HG02759 (cell line): ENCODE measurements around the gene SLC1A5.
"Not testable (repeated sequence)": the region's sequence is repeated elsewhere in the genome, so short reads cannot be mapped to it uniquely, and the experiment has no call there.

ENCODE experiments used
- ATAC-seq: cut with Tn5 transposase; IDR thresholded peaks from one replicate; pipeline ENCODE4 v1.9.1; 2021; ENCODE audit warnings: mild to moderate bottlenecking, moderate library complexity; ENCODE audit not compliant: unreplicated experiment

SLC1A5 gene

DNA sequence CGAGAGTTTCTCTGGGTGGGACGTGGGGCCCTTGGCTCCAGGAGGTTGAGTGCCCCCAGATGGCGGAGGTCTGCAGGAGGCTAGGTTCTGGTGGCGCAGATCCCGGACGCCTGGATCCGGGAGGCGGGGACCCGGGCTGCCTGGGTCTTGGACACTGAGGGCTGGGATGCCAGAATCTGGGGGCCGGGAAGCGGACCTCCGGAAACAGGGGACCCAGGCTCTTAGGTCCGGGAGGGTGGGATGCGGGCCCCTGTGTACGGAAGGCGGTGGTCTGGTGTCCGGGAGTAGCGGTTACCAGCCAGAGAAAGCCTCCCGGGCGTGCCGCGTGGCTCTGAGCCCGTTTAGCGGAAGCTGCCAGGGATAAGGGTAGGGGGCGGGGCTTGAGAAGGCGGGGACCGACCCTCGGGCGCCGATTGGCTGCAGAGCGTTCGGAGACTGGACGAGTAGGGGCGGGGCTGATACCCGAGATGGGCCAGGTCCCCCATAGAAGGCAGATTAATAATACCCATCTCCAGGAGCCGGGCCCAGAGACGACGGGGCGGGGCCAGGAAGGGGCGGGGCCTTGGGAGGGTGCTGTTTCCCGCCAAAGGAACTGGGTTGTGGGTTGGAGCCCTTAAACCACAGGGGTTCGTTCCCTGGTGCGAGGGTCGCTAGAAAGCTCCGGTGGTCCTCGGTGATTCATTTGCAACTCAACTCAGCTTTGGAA lies at the start of gene SLC1A5:
TSS of gene SLC1A5 (minus strand) at position 333 of the 706 bp plus-strand sequence. CDS start 629 bp downstream, outside the sequence.
- peak; percentile 62 for ATAC-seq

DNA sequence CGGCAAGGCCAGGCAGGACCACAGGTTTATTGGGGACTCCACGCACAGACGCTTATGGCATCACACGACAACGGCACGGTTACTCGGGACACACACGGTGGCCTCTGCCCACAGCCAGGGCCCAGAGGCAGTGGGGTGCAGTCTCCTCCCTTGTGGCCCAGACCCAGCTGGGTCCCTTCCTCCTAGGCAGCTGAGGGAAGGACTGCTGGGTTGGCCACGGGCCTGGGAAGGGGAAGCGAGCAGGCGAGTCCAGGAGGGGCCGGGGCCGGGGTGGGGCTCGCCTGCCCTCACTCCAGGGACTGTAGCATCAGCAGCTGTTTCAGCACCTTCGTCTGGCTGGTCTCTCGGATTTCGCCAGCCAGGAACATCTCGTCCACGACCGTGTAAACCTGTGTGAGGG lies 49.8 kb upstream of the SLC1A5 start:
- ATAC-seq = no peak

GRCh38 chr19:46834984-46835383 lies 46.6 kb upstream of the SLC1A5 start:
- ATAC-seq = no peak

- no peak for ATAC-seq
These were observed 45.7 kb upstream of the SLC1A5 start for GRCh38 chr19:46834121-46834520.

- ATAC-seq = no peak
These were observed 42.5 kb upstream of the SLC1A5 start for GRCh38 chr19:46830864-46831263.

- ATAC-seq = no peak
These were observed 40.1 kb upstream of the SLC1A5 start for GRCh38 chr19:46828484-46828883.

DNA sequence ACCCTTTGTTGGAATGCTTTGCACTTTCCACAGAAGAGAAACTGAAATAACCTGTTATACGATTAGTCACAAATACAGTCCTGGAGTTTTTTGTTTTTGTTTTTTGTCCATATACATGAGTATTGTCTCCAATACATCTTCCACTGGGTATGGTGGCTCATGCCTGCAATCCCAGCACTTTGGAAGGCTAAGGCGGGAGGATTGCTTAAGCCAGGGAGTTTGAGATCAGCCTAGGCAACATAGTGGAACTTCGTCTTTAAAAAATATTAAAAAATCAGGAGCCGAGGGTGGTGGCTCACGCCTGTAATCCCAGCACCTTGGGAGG lies 37.3 kb upstream of the SLC1A5 start:
- no peak for ATAC-seq

GRCh38 chr19:46824890-46825730 lies 36.7 kb upstream of the SLC1A5 start:
- ATAC-seq = no peak

GRCh38 chr19:46823049-46823448 lies 34.7 kb upstream of the SLC1A5 start:
- ATAC-seq = no peak

- not testable (repeated sequence) for ATAC-seq
These were observed 34.0 kb upstream of the SLC1A5 start for GRCh38 chr19:46822410-46822787.

DNA sequence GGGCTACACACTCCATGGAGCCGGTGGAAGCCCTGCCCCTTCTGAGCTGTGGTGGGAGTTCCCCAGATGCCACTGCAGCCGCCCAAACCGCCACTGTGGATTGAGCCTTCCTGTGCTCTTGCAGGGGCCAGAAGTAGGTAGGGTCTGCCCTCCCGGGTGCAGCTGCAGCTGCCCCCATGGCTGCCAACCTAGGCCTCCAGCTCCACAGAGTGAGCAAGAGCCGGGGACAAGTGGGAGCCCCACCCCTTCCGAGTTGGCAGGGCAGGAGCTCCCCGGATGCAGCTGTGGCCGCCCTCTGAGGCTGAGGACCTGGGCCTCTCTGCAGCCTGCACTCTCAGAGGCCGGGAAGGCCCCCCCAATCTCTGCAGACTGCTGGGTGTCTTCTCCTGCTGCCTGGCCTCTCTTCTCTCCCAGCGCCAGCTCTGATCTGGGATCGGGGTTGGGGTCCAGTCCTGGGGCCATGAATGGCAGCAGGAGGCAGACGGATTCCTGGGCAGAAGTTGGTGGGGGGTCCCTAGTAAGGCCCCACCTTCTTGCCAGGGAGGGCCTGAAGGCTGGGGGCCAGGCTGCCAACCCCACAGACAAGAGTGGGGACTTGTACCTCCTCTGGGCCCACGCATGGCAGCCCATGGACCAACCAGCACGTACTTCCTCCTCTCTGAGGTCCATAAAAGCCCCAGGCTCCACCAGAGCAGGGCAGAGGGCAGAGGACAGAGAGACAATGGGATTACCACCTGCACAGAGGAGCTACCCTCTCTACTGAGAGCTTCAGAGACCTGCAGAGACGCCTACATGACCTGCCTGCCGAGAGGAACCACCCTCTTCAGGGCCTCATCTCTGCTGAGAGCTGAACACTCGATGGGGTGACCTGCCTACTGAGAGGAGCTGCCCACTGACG lies 33.4 kb upstream of the SLC1A5 start:
- ATAC-seq = peak; percentile 61

DNA sequence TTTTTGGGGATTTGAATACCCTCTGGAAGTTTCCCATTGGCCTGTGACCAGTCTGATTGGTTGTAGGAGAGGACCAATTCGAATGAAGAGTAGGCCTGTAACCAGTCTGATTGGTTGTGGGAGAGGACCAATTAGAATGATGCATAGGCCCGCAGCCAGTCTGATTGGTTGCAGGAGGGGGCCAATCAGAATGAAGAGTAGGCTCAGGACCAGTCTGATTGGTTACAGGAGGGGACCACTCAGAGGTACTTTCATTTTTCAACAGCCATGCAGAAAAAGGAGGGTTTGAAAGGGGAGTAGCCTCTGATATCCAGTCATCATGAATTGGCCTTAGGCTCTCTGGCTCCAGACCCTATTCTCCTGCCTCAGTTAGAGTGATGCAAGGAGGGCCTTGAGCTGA lies 30.4 kb upstream of the SLC1A5 start:
- no peak for ATAC-seq

DNA sequence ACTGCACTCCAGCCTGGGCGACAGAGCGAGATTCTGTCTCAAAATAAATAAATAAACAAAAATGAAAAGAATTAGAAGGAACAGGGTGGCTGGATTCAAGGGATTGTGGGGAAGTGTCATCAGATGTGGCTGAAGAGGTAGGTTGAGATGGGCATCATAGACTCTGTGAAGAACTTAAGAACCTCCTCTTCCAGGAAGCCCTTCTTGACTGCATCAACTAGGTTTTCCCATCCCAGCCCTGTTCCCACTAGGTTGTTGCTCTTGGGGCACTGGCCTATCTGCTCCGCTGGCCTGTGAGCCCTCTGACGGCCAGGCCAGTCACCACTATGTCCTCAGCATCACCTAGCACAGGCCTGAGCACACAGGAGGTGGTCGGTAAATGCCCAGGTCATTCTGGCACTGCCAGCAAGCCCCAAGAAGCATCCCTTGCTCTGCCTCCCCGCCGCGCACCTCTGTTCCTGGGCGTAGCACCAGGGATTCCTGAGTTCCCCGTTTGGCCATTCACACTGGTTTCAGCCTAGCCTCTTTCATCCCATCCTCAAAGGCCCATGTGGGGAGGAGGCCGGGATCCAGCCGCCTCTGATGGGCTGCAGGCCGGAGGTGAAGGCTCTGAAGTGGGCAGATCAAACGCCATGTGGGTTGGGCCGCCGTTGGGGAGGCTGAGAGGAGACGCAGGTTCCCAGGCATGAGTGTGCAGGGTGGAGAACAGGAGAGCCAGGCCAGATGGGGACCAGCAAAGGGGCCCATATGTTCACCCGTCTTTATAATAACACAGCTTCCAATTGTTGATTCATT lies 27.6 kb upstream of the SLC1A5 start:
- ATAC-seq = no peak

DNA sequence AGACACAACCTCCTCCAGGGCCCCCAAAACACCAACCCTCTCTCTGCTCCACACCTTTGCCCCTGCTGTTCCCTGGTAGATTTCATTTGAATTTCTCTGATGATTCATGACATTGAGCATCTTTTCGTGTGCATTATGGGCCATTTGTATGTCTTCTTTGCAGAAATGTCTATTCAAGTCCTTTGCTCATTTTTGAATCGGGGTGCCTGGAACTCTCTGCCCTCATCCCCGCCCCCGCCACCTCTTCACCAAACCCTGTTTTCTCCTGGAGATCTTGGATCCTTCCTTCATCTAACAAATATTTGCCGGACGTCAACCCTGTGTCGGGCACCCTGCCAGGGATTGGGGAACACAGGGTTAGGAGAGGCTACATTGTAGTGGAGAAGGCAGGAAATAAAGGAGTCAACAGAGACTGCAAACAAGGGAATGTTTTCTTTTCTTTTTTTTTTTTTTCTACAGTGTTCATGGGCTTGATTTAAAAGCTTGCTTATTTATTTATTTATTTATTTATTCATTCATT lies 25.5 kb upstream of the SLC1A5 start:
- ATAC-seq = no peak

- no peak for ATAC-seq
These were observed 24.8 kb upstream of the SLC1A5 start for GRCh38 chr19:46812977-46813838.

DNA sequence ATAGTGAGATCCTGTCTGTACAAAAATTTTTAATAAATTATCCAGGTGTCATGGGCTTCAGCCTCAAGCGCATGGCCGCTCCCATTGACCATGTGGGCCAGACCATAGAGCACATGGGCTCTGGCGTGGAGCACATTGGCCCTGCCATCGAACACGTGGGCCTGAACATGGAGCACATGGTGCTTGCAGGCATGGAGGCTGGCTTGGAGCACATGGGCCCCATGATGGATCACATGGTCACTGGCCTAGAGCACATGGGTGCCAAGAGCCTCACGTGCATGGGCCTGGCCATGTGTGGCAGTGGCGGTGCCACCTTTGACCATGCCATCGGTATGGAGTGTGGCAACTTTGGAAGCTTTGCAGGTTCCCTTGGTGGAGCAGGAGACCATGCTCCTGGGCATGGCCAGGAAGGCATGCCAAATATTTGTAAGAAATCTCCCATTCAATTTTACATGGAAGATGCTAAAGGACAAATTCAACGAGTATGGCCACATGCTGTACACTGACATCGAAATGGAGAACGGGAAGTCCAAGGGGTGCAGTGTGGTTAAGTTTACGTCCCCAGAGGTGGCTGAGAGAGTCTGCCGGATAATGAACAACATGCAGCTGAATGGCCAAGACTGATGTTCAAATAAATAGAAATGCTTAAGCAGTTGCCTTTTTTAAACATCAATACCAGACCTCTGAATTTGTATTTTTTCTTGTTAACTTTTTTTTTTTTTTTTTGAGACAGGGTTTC lies 21.3 kb upstream of the SLC1A5 start:
- no peak for ATAC-seq

GRCh38 chr19:46806656-46807055 lies 18.3 kb upstream of the SLC1A5 start:
- ATAC-seq = no peak

DNA sequence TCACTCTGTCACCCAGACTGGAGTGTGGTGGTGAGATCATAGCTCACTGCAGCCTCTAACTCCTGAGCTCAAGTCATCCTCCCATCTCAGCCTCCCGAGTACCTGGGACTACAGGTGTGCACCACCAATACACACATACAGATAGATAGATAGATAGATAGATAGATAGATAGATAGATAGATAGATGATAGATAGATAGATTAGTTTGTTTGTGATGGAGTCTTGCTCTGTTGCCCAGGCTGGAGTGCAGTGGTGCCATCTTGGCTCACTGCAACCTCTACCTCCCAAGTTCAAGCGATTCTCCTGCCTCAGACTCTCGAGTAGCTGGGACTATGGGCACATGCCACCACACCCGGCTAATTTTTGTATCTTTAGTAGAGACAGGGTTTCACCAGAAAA lies 16.0 kb upstream of the SLC1A5 start:
- not testable (repeated sequence) for ATAC-seq

DNA sequence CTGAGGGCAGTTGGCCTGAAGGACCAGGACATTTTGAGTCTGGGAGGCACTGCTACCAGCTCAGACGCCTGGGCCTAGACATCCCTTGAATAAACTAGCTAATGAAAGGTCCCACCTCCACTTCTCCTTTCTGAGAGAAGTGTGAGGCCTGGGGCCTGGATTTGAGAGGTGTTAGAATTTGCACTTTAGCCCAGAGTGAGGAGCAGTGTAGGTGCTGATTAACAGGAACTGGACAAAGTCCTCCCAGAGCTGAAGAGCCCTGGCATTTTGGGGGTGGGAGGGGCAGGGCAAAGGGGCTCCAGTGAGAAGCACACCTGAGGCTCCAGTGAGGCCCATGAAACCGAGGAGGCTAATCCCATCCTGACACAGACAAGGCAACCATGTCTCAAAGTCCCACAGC lies 15.2 kb upstream of the SLC1A5 start:
- no peak for ATAC-seq
